HCT116 (cell line): ENCODE measurements around the gene BANF1. TPM values are rescaled to one million over a fixed set of nuclear protein-coding genes. Genes with fewer than 3 reads are reported as not detected.

Source experiments
- ATAC-seq: fragments of 200-7000 bp; cut with Tn5 transposase; 2 replicates; pipeline ENCODE4 v1.9.1; 2020; ENCODE audit warnings: mild to moderate bottlenecking, moderate library complexity
- BruUV-seq: library from RNA; stranded (reverse); fragments of 400-500 nt; replicated peaks from 2 replicates; lab custom pipeline; 2021; lab: Mats Ljungman, UMichigan
- CTCF ChIA-PET: fragments of 300-600 bp; sonication (Branson Sonifier 250); formaldehyde crosslinking; loops from one replicate; lab custom pipeline; 2021; ENCODE audit warnings: antibody characterized with exemption; lab: Charles Lee
- POLR2A ChIA-PET: fragments of 300-600, 350-600 bp; sonication (Branson Sonifier 250); formaldehyde crosslinking; loops from one replicate; lab custom pipeline; 2021; ENCODE audit warnings: antibody characterized with exemption; lab: Charles Lee
- RAD21 ChIA-PET, 2 experiments: fragments of 300-600 bp; sonication (Branson Sonifier 250); formaldehyde crosslinking; loops; one replicate each; lab custom pipeline; 2023; ENCODE audit warnings: low total read pairs in 2 of 2; ENCODE audit not compliant: uncharacterized antibody in 2 of 2, unreplicated experiment in 2 of 2, low non-redundant PET in 1 of 2; lab: Charles Lee
- DNase-seq: peaks from one replicate; pipeline ENCODE4 v3.0.0-alpha.2; 2010; ENCODE audit warnings: low read depth, low spot score
- H2AFZ ChIP-seq: fragments of 200-600 bp; shearing (Covaris generic), sonication (generic); 2 replicates; pipeline ENCODE4 v1.6.1; 2017; ENCODE audit warnings: low read depth, mixed run types, mixed read lengths, antibody characterized with exemption, low read length; ENCODE audit not compliant: poor library complexity, severe bottlenecking
- H3K27ac ChIP-seq: 2 replicates; pipeline ENCODE4 v1.5.1; 2012; ENCODE audit warnings: low read depth, low read length
- H3K27me3 ChIP-seq: fragments of 200-600 bp; sonication (generic); 2 replicates; pipeline ENCODE4 v1.6.1; 2016; ENCODE audit warnings: mixed run types, low read length, mixed read lengths; ENCODE audit not compliant: insufficient read depth
- H3K36me3 ChIP-seq, 2 experiments: fragments of 200-500 bp in 1 of 2; fragments of 200-600 bp in 1 of 2; sonication (Bioruptor generic) in 1 of 2; sonication (generic) in 1 of 2; 2 replicates each; pipeline versions ENCODE4 v1.5.1 to v1.6.1; 2014 to 2016; ENCODE audit warnings: low read length in 2 of 2, inconsistent platforms in 1 of 2, mixed read lengths in 1 of 2, mixed run types in 1 of 2; ENCODE audit not compliant: insufficient read depth in 2 of 2, control insufficient read depth in 1 of 2
- H3K4me1 ChIP-seq, 2 experiments: fragments of 200-600 bp in 1 of 2; sonication (generic) in 1 of 2; 2 replicates each; pipeline versions ENCODE4 v1.5.1 to v1.6.1; 2012 to 2017; ENCODE audit warnings: low read length in 2 of 2, inconsistent platforms in 1 of 2, mild to moderate bottlenecking in 1 of 2, mixed read lengths in 1 of 2, mixed run types in 1 of 2, moderate library complexity in 1 of 2; ENCODE audit not compliant: insufficient read depth in 2 of 2, control insufficient read depth in 1 of 2
- H3K4me2 ChIP-seq: fragments of 200-600 bp; sonication (generic); 2 replicates; pipeline ENCODE4 v1.6.1; 2017; ENCODE audit warnings: mixed run types, low read length, mixed read lengths
- H3K4me3 ChIP-seq, 2 experiments: fragments of 200-600 bp in 1 of 2; sonication (generic) in 1 of 2; replicated peaks in 1 of 2; 2 replicates each; pipeline ENCODE4 v1.5.1; 2011 to 2016; ENCODE audit warnings: low read length in 2 of 2, control low read depth in 1 of 2, low read depth in 1 of 2, mild to moderate bottlenecking in 1 of 2, mixed read lengths in 1 of 2, mixed run types in 1 of 2
- H3K79me2 ChIP-seq: fragments of 200-600 bp; sonication (generic); 2 replicates; pipeline ENCODE4 v1.6.1; 2017; ENCODE audit warnings: mild to moderate bottlenecking, mixed run types, low read length, moderate library complexity, mixed read lengths; ENCODE audit not compliant: insufficient read depth
- H3K9ac ChIP-seq: fragments of 200-600 bp; sonication (generic); 2 replicates; pipeline ENCODE4 v1.6.1; 2016; ENCODE audit warnings: low read length, mixed read lengths
- H3K9me2 ChIP-seq: fragments of 200-600 bp; sonication (generic), shearing (Covaris generic); 2 replicates; pipeline ENCODE4 v1.6.1; 2017; ENCODE audit warnings: mixed run types, mild to moderate bottlenecking, moderate library complexity; ENCODE audit not compliant: insufficient read depth
- H3K9me3 ChIP-seq, 2 experiments: fragments of 200-500 bp in 1 of 2; fragments of 200-600 bp in 1 of 2; sonication (Bioruptor generic) in 1 of 2; sonication (generic) in 1 of 2; 2 replicates each; pipeline ENCODE4 v1.6.1; 2014 to 2017; ENCODE audit warnings: low read length in 2 of 2, mixed read lengths in 2 of 2, inconsistent platforms in 1 of 2, low read depth in 1 of 2, mild to moderate bottlenecking in 1 of 2, mixed run types in 1 of 2, moderate library complexity in 1 of 2; ENCODE audit not compliant: control insufficient read depth in 1 of 2, insufficient read depth in 1 of 2
- H4K20me1 ChIP-seq: fragments of 200-600 bp; sonication (generic), shearing (Covaris generic); 2 replicates; pipeline ENCODE4 v1.6.1; 2017; ENCODE audit warnings: mixed run types, mild to moderate bottlenecking, moderate library complexity; ENCODE audit not compliant: insufficient read depth
- EGR1 ChIP-seq: IDR thresholded peaks from 2 replicates; pipeline ENCODE4 v1.6.1; 2012; ENCODE audit warnings: low read depth
- POLR2AphosphoS5 ChIP-seq: IDR thresholded peaks from 2 replicates; pipeline ENCODE4 v1.6.1; 2011; ENCODE audit warnings: mild to moderate bottlenecking, low read depth, low read length, moderate library complexity
- REST ChIP-seq: IDR thresholded peaks from 2 replicates; pipeline ENCODE4 v1.6.1; 2012; ENCODE audit warnings: low read depth
- SIN3A ChIP-seq: IDR thresholded peaks from 2 replicates; pipeline ENCODE4 v1.6.1; 2012; ENCODE audit warnings: low read depth
- SP1 ChIP-seq: IDR thresholded peaks from 2 replicates; pipeline ENCODE4 v1.6.1; 2012; ENCODE audit warnings: low read depth
- TCF7L2 ChIP-seq: IDR thresholded peaks from 2 replicates; pipeline ENCODE4 v1.7.0; 2011; ENCODE audit warnings: borderline replicate concordance, inconsistent platforms; ENCODE audit not compliant: insufficient read depth, insufficient read length; ENCODE audit errors: extremely low read depth
- ZFX ChIP-seq: fragments of 450-650 bp; IDR thresholded peaks from 2 replicates; pipeline ENCODE4 v1.6.1; 2017
- intact Hi-C: fragments of 100-400 bp; cut with micrococcal nuclease; formaldehyde crosslinking; loops from 2 replicates; pipeline ENCODE4 v1.10.0; 2022
- total RNA-seq: library from RNA; stranded (reverse); gene quantifications from one replicate; pipeline ENCODE4 v1.2.1, GENCODE V29; 2021; ENCODE audit not compliant: unreplicated experiment
- TF ChIP-seq, protein P1 (sequence below): IDR thresholded peaks from 2 replicates; pipeline ENCODE4 v1.6.1; 2011; ENCODE audit warnings: mild to moderate bottlenecking, low read length, moderate library complexity; ENCODE audit not compliant: insufficient replicate concordance; ENCODE audit errors: extremely low read depth

BANF1 gene
- total RNA-seq, 1 experiment from 2014 or later: 356 TPM

DNA sequence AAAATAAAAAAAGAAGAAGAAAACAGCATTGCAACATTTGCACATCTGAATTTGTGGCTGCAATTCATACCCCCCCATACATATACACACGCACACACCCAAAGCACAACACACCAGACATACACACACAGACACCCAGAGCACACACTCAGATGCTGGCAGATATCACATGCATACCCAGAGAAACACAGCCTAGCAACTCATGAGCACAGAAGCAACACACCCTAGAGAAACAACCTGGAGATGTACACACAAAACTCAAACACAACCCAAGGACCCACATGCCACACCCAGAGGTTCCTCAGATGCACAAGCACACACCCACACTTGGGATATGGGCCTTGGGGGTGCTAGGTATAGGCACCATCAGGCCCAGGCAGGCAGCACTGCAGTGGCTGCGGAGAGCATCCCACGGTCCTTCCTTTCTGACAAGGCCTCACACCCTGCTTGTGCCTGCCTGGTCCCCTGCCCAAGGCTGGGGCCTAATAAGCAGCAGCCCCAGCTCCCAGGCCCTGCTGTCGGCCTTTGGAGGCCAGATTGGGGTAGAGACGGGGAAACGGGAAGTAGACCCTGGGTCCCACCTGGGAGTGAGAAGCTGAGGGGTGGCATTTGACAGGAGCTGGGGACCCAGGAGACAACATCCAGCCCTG lies 12.6 kb downstream of the BANF1 start:
- CTCF ChIA-PET: interaction anchor here (0.5 kb wide), 1 partner anchor 245 kb away, joined by 5 read pairs; no protein-coding TSS in a partner anchor
- Histone ChIP-seq H3K9ac (peak overlapping the region; percentile 60), H3K27me3 (no peaks in the 10 kb centered on the region), H4K20me1 (no peaks in the 10 kb centered on the region), H2AFZ (no peak overlapping the region), H3K27ac (peak overlapping the region; percentile 98), H3K9me3 (no peaks in the 10 kb centered on the region), H3K79me2 (peaks cover 11% of the 10 kb centered on the region; the same call in 1 of the 2 replicates), H3K9me2 (no peaks in the 10 kb centered on the region), H3K36me3 (no peaks in the 10 kb centered on the region), H3K4me3 (peak overlapping the region in 1 of 2 experiments; percentile 37; a peak in 2 of 4 replicates), H3K4me1 (peaks cover 58 to 94% of the 10 kb centered on the region in 2 experiments), H3K4me2 (peak overlapping the region; percentile 67)
- TSS peak; percentile 52 for BruUV-seq
- intact Hi-C loops: no loop called here
- ATAC-seq (peak; percentile 19), DNase-seq (no peak)
- POLR2A ChIA-PET: interaction anchor here (0.7 kb wide), 1 partner anchor 54 kb away, joined by 3 read pairs; no protein-coding TSS in a partner anchor
- RAD21 ChIA-PET: no interaction called here
- TF ChIP-seq TCF7L2 (no peak), ZFX (peak; percentile 71), SP1 (no peak), SIN3A (no peak), POLR2AphosphoS5 (no peak)

DNA sequence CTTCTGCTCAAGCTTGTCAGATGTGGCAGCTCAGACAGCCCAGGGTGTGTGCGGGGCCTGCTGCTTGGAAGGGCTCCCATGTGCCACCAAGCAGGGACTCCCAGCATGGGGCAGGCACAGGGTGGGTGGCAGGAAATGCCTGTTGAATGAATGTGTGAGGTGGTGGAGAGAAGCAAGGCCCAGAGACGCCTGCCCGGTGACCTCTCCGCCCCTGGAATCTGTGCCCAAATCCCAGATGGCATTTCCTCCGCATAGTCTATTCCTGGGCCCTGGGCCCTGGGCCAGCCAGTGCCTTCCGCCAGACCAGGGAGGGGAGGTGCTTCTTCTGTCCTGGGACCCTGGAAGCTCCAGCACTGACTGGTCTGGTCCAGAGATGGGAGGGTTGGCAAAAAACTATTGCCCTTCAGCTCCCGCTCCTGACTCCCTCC lies 13.2 kb downstream of the BANF1 start:
- POLR2A ChIA-PET: no interaction called here
- peak overlapping the region; percentile 60 for H3K9ac ChIP-seq
- no peak overlapping the region for H2AFZ ChIP-seq
- H3K27ac ChIP-seq: peak overlapping the region; percentile 98
- ATAC-seq: peak; percentile 61
- BruUV-seq: no TSS peak
- H3K27me3 ChIP-seq: no peaks in the 10 kb centered on the region
- H3K79me2 ChIP-seq: peaks cover 11% of the 10 kb centered on the region; the same call in 1 of the 2 replicates
- H3K4me2 ChIP-seq: peak overlapping the region; percentile 67
- intact Hi-C loops: no loop called here
- CTCF ChIA-PET: interaction anchor here (0.5 kb wide), 1 partner anchor 246 kb away, joined by 5 read pairs; no protein-coding TSS in a partner anchor
- RAD21 ChIA-PET: no interaction called here
- H3K9me2 ChIP-seq: no peaks in the 10 kb centered on the region
- DNase-seq: peak; percentile 56
- H3K36me3 ChIP-seq: no peaks in the 10 kb centered on the region
- no peak for TF ChIP-seq EGR1
- TF ChIP-seq, protein P1, sequence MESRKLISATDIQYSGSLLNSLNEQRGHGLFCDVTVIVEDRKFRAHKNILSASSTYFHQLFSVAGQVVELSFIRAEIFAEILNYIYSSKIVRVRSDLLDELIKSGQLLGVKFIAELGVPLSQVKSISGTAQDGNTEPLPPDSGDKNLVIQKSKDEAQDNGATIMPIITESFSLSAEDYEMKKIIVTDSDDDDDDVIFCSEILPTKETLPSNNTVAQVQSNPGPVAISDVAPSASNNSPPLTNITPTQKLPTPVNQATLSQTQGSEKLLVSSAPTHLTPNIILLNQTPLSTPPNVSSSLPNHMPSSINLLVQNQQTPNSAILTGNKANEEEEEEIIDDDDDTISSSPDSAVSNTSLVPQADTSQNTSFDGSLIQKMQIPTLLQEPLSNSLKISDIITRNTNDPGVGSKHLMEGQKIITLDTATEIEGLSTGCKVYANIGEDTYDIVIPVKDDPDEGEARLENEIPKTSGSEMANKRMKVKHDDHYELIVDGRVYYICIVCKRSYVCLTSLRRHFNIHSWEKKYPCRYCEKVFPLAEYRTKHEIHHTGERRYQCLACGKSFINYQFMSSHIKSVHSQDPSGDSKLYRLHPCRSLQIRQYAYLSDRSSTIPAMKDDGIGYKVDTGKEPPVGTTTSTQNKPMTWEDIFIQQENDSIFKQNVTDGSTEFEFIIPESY: no peak
- peak; percentile 53; the same call in 1 of the 2 replicates for TF ChIP-seq ZFX
- no peak for TF ChIP-seq REST
- H3K9me3 ChIP-seq: no peaks in the 10 kb centered on the region
- H3K4me3 ChIP-seq: peak overlapping the region; percentile 10 to 37
- no peaks in the 10 kb centered on the region for H4K20me1 ChIP-seq
- H3K4me1 ChIP-seq: peaks cover 56 to 94% of the 10 kb centered on the region in 2 experiments
